ENCODE measurements around the gene SHB.

GRCh38 chr9:37937366-37937765, 131.7 kb downstream of the SHB start:
- TF ChIP-seq POLR2A (IDR thresholded peaks at IDR 0.05) (no peak), CTCF (IDR thresholded peaks at IDR 0.05) (no peak)
